ENCODE results near the gene MX1. TPM values are rescaled to one million over a fixed set of nuclear protein-coding genes. Genes with fewer than 3 reads are reported as not detected.

Gene MX1
- total and polyA plus RNA-seq, 5 donors: 12.7 to 37.5 (median 17.3) TPM

DNA sequence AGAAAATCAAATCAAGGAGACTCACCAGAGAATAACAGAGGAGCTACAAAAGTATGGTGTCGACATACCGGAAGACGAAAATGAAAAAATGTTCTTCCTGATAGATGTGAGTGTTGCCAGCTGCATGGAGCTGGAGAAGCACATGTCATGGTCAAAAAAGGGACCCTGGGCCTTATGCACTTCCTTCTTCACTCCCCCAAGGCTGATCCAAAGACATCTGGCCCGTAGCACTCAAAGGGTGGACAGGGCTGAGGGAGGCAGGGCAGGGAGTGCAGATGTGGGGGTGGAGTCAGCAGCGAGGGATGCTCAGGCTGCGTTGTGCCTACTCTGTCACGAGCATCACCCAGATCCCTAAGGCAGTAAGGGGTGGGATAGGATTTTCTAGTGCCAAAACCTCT is 19.4 kb downstream of the MX1 start:
- intact Hi-C loops (cut with DNase I): no loop called here
- H3K27me3 ChIP-seq (ENCODE audit: control insufficient read depth, insufficient read depth): no peaks in the 10 kb centered on the region
- peak; percentile 26 to 45 for ATAC-seq
- H3K9me3 ChIP-seq (ENCODE audit: control insufficient read depth, low read length): no peaks in the 10 kb centered on the region
- no peak for DNase-seq
- H3K4me1 ChIP-seq (ENCODE audit: control insufficient read depth, insufficient read depth, low read length): no peaks in the 10 kb centered on the region
- no peak overlapping the region for H3K27ac ChIP-seq (ENCODE audit: low read length)
- no peak overlapping the region for H3K4me3 ChIP-seq (ENCODE audit: low read length)
- 67% methylated on average over 7 of the region's 7 CpGs for WGBS

DNA sequence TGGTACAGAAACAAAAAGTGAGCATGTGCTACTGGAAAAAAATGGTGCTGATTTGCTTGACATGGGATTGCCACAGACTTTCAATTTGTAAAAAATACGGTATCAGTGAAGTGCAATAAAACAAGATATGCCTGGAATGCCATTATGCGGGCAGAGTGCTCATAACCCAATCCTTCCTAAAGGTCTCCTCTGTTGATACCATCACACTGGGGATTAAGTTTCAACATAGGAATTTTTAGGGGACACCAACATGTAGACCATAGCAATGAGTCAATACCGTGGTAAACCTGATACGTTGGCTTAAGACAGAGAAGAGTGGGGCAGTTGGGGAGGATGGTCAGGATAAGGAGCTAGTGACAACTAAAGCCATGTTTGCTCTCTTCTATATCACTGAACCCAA is 20.5 kb downstream of the MX1 start:
- Histone ChIP-seq H3K4me1 (ENCODE audit: control insufficient read depth, insufficient read depth, low read length) (no peaks in the 10 kb centered on the region), H3K27me3 (ENCODE audit: control insufficient read depth, insufficient read depth) (no peaks in the 10 kb centered on the region), H3K4me3 (ENCODE audit: low read length) (no peak overlapping the region), H3K27ac (ENCODE audit: low read length) (no peak overlapping the region), H3K9me3 (ENCODE audit: control insufficient read depth, low read length) (no peaks in the 10 kb centered on the region)
- WGBS: 73% methylated on average over 4 of the region's 4 CpGs
- intact Hi-C loops (cut with DNase I): no loop called here
- ATAC-seq (no peak), DNase-seq (no peak)

DNA sequence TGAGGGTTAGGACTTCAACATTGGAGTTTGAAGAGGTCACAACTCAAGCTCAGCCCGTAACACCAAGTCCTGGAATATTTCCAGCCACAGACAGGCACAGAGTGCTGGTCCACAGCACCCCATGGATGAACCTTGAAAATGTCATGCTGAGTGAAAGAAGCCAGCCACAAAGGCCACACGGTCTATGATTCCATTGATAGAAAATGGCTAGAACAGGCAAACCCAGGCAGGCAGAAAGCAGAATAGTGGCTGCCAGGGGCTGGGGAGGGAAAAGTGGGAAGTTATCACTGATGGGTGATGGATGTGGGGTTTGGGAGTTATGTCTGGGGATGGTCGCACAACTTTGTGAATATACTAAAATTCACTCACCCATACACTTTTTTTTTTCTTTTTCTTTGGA is 21.3 kb downstream of the MX1 start:
- no peaks in the 10 kb centered on the region for H3K27me3 ChIP-seq (ENCODE audit: control insufficient read depth, insufficient read depth)
- ATAC-seq: no peak

DNA sequence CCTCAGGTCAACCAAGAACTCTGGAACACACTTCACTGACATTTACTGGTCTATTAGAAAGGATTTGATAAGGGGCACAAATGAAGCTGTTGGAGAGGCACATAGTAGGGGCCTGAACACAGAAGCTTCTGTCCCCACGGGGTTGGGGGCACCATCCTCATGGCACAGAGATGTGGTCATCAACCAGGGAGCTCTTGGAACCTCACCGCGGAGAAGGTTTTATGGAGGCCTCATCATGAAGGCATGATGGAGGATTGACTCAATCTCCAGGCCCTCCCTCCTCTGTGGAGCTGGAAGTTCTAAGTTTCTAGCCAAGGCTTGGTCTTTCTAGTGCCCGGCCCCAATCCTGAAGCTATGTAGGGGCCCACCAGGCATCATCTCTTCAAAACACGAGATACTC is 23.6 kb downstream of the MX1 start:
- no peaks in the 10 kb centered on the region for H3K9me3 ChIP-seq (ENCODE audit: control insufficient read depth, low read length)
- intact Hi-C loops (cut with DNase I): no loop called here
- H3K4me1 ChIP-seq (ENCODE audit: control insufficient read depth, insufficient read depth, low read length): no peaks in the 10 kb centered on the region
- DNase-seq (no peak), ATAC-seq (no peak)
- no peaks in the 10 kb centered on the region for H3K27me3 ChIP-seq (ENCODE audit: control insufficient read depth, insufficient read depth)
- H3K4me3 ChIP-seq (ENCODE audit: low read length): no peak overlapping the region
- H3K27ac ChIP-seq (ENCODE audit: low read length): no peak overlapping the region
- 72% methylated on average over 5 of the region's 5 CpGs for WGBS

More for the DNA sequence above, 21.3 kb downstream of the MX1 start:
- Histone ChIP-seq H3K9me3 (ENCODE audit: control insufficient read depth, low read length) (no peaks in the 10 kb centered on the region), H3K27ac (ENCODE audit: low read length) (no peak overlapping the region), H3K4me1 (ENCODE audit: control insufficient read depth, insufficient read depth, low read length) (no peaks in the 10 kb centered on the region), H3K4me3 (ENCODE audit: low read length) (no peak overlapping the region)
- WGBS: 88% methylated on average over 3 of the region's 3 CpGs
- DNase-seq: no peak
- intact Hi-C loops (cut with DNase I): no loop called here

DNA sequence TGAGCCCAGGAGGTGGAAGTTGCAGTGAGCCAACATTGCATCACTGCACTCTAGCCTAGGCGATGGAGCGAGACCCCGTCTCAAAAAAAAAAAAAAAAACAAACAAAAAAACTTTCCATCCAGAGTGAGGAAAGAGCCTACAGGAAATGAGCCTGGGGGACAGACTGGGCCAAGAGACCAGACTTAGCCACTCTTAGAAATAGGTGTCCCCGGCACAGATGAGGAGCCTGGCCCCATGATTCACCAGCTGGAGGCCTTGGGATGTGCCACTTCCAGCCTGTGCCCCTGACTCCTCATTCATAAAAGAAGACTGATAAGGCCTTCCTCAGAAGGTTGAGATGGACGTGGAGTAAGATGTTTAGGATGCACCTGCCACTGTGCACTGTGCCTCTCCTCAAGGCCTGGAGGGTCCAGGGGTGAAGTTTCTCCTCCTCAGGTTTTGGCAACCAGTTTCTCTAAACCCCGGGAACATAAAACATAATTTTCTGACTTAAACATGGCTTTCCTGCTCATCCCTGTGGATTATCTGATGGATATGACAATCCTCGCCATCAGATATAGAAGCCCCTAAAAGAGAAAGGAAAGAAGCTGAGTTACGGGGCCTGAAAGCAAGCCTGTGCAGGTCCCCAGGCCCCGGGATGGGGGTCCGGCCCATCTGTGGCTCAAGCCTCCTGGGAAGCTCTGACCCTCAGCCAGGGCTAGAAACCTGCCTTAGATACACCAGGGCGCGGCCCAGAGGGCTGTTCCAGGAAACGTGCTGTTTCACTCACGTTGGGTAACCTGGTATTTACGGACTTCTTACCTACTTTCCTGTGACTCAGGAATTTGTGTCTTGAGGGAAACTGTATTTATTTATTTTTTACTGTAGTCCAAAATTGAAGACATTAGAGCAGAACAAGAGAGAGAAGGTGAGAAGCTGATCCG is 26.0 kb downstream of the MX1 start:
- 89% methylated on average over 16 of the region's 16 CpGs for WGBS
- H3K4me1 ChIP-seq (ENCODE audit: control insufficient read depth, insufficient read depth, low read length): no peaks in the 10 kb centered on the region
- no peak for ATAC-seq
- no peak for DNase-seq
- no peaks in the 10 kb centered on the region for H3K27me3 ChIP-seq (ENCODE audit: control insufficient read depth, insufficient read depth)
- H3K4me3 ChIP-seq (ENCODE audit: low read length): no peak overlapping the region
- intact Hi-C loops (cut with DNase I): no loop called here
- no peak overlapping the region for H3K27ac ChIP-seq (ENCODE audit: low read length)
- H3K9me3 ChIP-seq (ENCODE audit: control insufficient read depth, low read length): no peaks in the 10 kb centered on the region

DNA sequence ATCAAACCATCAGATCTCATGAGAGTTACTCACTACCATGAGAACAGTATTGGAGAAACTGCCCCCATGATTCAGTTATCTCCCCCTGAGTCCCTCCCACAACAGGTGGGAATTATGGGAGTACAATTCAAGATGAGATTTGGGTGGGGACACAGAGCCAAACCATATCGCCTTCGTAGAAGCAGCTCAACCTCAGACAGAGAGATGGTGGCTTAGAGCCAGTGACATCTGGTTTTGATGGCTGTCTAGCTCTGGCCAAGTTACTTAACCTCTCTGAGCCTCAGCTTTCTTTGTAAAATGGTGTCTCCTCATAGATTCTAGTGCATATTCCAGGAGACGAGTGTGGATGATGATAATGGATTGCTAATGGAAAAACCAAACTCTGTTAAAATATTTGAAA is 27.2 kb downstream of the MX1 start:
- 79% methylated on average over 3 of the region's 3 CpGs for WGBS
- DNase-seq (no peak), ATAC-seq (no peak)
- Histone ChIP-seq H3K27me3 (ENCODE audit: control insufficient read depth, insufficient read depth) (no peaks in the 10 kb centered on the region), H3K27ac (ENCODE audit: low read length) (no peak overlapping the region), H3K4me1 (ENCODE audit: control insufficient read depth, insufficient read depth, low read length) (no peaks in the 10 kb centered on the region), H3K4me3 (ENCODE audit: low read length) (no peak overlapping the region), H3K9me3 (ENCODE audit: control insufficient read depth, low read length) (no peaks in the 10 kb centered on the region)
- intact Hi-C loops (cut with DNase I): no loop called here

DNA sequence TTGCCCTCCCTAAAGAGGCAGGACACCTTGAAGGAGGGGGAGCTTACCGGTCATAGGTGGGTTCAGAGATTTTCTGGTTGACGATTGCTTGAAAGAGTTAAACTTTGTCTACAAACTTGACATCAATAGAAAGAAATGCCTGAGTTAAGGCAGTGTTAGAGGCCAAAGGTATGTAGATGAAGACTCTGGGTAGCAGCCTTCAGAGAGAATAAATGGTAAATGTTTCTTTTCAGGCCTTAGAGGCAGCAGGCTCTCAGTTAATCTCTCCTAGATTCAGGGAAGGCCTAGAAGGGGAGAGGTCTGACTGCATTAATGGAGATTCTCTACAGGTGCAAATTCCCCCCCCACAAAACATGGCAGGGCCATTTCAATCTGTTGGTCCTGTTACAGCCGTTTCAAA is 27.7 kb downstream of the MX1 start:
- Histone ChIP-seq H3K4me3 (ENCODE audit: low read length) (no peak overlapping the region), H3K4me1 (ENCODE audit: control insufficient read depth, insufficient read depth, low read length) (no peaks in the 10 kb centered on the region), H3K27me3 (ENCODE audit: control insufficient read depth, insufficient read depth) (no peaks in the 10 kb centered on the region), H3K27ac (ENCODE audit: low read length) (no peak overlapping the region), H3K9me3 (ENCODE audit: control insufficient read depth, low read length) (no peaks in the 10 kb centered on the region)
- intact Hi-C loops (cut with DNase I): no loop called here
- WGBS: 54% methylated on average over 3 of the region's 3 CpGs
- DNase-seq (no peak), ATAC-seq (no peak)

DNA sequence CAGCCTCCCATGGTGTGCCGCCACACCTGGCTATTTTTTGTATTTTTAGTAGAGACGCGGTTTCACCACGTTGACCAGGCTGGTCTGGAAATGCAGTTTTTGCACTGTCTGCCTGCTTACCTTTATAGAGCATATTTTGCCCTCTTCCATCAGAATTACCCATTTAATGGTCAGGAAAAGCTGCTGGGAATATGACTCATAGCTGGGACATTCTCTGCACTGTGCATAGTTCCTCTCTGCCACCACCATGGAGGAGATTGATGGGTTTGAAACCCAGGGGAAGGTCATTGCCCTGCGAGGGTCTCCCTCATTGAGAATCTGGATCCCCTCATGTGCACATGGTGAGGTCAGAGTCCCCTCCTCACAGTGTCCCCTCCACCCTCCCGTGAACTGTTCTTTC is 32.1 kb downstream of the MX1 start:
- no peak overlapping the region for H3K4me3 ChIP-seq (ENCODE audit: low read length)
- H3K9me3 ChIP-seq (ENCODE audit: control insufficient read depth, low read length): no peaks in the 10 kb centered on the region
- no peaks in the 10 kb centered on the region for H3K27me3 ChIP-seq (ENCODE audit: control insufficient read depth, insufficient read depth)
- ATAC-seq (no peak), DNase-seq (no peak)
- no peaks in the 10 kb centered on the region for H3K4me1 ChIP-seq (ENCODE audit: control insufficient read depth, insufficient read depth, low read length)
- intact Hi-C loops (cut with DNase I): loop anchor here in 2 of 4 donors (5.0 kb wide), 1 partner anchor 176 kb away; no protein-coding TSS in a partner anchor
- 87% methylated on average over 6 of the region's 6 CpGs for WGBS
- no peak overlapping the region for H3K27ac ChIP-seq (ENCODE audit: low read length)

DNA sequence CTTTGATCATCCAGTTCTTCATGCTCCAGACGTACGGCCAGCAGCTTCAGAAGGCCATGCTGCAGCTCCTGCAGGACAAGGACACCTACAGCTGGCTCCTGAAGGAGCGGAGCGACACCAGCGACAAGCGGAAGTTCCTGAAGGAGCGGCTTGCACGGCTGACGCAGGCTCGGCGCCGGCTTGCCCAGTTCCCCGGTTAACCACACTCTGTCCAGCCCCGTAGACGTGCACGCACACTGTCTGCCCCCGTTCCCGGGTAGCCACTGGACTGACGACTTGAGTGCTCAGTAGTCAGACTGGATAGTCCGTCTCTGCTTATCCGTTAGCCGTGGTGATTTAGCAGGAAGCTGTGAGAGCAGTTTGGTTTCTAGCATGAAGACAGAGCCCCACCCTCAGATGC is 32.5 kb downstream of the MX1 start:
- WGBS: 90% methylated on average over 22 of the region's 22 CpGs
- Histone ChIP-seq H3K4me1 (ENCODE audit: control insufficient read depth, insufficient read depth, low read length) (no peaks in the 10 kb centered on the region), H3K27me3 (ENCODE audit: control insufficient read depth, insufficient read depth) (no peaks in the 10 kb centered on the region), H3K9me3 (ENCODE audit: control insufficient read depth, low read length) (no peaks in the 10 kb centered on the region), H3K4me3 (ENCODE audit: low read length) (no peak overlapping the region), H3K27ac (ENCODE audit: low read length) (no peak overlapping the region)
- intact Hi-C loops (cut with DNase I): loop anchor here in 2 of 4 donors (5.0 kb wide), 1 partner anchor 176 kb away; no protein-coding TSS in a partner anchor
- DNase-seq: peak in 1 of 3 donors; percentile 52
- no peak for ATAC-seq

DNA sequence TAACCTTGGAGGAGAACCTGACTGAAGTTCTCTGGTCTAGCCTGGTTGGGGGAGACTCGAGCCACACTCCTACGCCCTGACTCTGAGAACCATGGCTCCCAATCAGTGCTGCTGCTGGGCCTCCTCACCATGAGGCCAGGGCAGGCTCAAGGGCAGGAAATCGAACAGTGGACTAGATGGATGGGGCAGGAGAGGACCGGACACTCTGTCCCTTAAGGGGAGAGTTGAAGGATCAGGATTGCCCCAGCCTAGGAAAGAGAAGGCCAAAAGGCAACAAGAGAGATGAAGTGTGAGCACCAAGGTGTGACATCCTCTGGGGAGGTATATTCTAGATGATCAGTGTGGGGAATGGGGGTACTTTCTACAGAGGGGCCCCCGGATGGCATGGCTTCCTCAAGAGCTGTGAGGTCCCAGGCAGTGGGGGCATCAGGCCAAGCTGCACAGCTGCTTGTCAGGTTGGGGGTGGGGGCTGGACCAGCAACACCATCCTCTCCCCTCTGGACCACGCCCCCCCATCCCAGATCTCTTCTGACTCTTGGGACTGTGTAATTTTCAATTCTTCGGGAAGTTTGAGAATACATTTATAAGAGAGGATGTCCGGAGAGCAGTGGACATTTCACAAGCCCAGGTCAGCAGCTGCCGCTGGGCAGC is 34.0 kb downstream of the MX1 start:
- intact Hi-C loops (cut with DNase I): loop anchor here (5.0 kb wide), 2 partner anchors 178 to 338 kb away; no protein-coding TSS in a partner anchor

More for the DNA sequence above, 34.0 kb downstream of the MX1 start:
- Histone ChIP-seq H3K4me1 (ENCODE audit: control insufficient read depth, insufficient read depth, low read length) (no peaks in the 10 kb centered on the region), H3K27me3 (ENCODE audit: control insufficient read depth, insufficient read depth) (no peaks in the 10 kb centered on the region), H3K9me3 (ENCODE audit: control insufficient read depth, low read length) (no peaks in the 10 kb centered on the region), H3K4me3 (ENCODE audit: low read length) (no peak overlapping the region), H3K27ac (ENCODE audit: low read length) (no peak overlapping the region)
- ATAC-seq (peak; percentile 9 to 27), DNase-seq (peak in 1 of 3 donors; percentile 60)
- WGBS: 80% methylated on average over 9 of the region's 9 CpGs

All from right cardiac atrium (tissue), 5 donors.